BE2C (cell line): ENCODE results near the gene DAPP1. TPM values are rescaled to one million over a fixed set of nuclear protein-coding genes. Genes with fewer than 3 reads are reported as not detected.
"Not testable (repeated sequence)": the region's sequence is repeated elsewhere in the genome, so short reads cannot be mapped to it uniquely, and the experiment has no call there.

Experiments
- DNase-seq: peaks from one replicate; pipeline ENCODE4 v3.0.0-alpha.2; 2020
- H3K27me3 ChIP-seq: fragments of 250-450 bp; sonication (Bioruptor Pico); 2 replicates; pipeline ENCODE4 v1.5.1; 2020; ENCODE audit warnings: mild to moderate bottlenecking
- H3K36me3 ChIP-seq: fragments of 250-450 bp; sonication (Bioruptor Pico); 2 replicates; pipeline ENCODE4 v1.5.1; 2020; ENCODE audit warnings: mild to moderate bottlenecking
- H3K4me1 ChIP-seq: fragments of 250-450 bp; sonication (Bioruptor Pico); 2 replicates; pipeline ENCODE4 v1.5.1; 2020
- H3K4me3 ChIP-seq: 2 replicates; pipeline ENCODE4 v1.5.1; 2011; ENCODE audit warnings: low read depth, low read length
- H3K9me3 ChIP-seq: fragments of 250-450 bp; sonication (Bioruptor Pico); 2 replicates; pipeline ENCODE4 v1.5.1; 2020
- CTCF ChIP-seq: IDR thresholded peaks from 2 replicates; pipeline ENCODE4 v1.5.1; 2012; ENCODE audit warnings: mild to moderate bottlenecking, low read depth, low read length
- polyA plus RNA-seq: library from polyadenylated mRNA; unstranded; fragments of >200 nt; gene quantifications from one replicate; pipeline ENCODE4 v1.2.1, GENCODE V29; 2012; ENCODE audit warnings: low read depth, missing spikeins; ENCODE audit not compliant: insufficient read length, insufficient read depth

DAPP1 gene
- polyA plus RNA-seq: 0.40 TPM

DNA sequence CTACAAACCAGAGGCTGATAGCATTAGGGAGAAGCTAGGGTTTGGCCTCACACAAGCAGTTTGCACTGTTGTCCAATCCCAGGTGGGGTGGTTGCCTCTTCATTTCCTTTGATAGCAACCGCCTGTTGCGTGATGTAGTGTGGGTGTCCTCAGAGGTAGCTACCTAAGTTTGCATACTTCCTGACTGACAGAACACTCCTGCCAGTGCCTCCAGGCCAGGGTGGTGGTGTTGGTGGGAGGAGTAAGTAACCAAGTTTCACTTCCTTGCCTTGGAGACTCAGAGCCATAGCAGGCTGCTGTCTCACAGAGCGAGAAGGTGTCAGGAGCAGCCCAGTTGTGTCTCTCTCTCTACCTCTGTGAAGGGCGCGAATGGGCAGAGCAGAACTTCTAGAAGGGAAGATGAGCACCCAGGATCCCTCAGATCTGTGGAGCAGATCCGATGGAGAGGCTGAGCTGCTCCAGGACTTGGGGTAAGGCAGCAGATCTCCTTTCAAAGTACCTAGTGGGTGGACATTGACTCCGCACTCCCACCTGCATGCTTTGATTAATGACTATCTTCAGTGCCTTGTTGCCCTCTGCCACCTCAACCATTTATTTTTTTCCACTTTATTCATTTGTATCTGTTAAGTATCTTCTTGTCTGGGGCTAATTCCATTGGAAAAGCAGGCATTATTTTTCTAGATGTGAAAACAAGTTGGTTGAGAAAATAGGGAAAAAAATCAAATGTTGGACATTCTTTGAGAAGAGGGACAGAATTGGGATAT lies at the start of gene DAPP1:
TSS of gene DAPP1 (plus strand) at position 283 of the 764 bp plus-strand sequence. CDS start at position 370, 87 bp downstream.
- TF ChIP-seq CTCF: no peak
- H3K36me3 ChIP-seq: no peaks in the 10 kb centered on the region
- no peaks in the 10 kb centered on the region for H3K9me3 ChIP-seq
- no peaks in the 10 kb centered on the region for H3K4me1 ChIP-seq
- H3K4me3 ChIP-seq: no peak within 1 kb of the TSS
- peaks cover 13% of the 10 kb centered on the region; the same call in 1 of the 2 replicates for H3K27me3 ChIP-seq
- DNase-seq: no peak

DNA sequence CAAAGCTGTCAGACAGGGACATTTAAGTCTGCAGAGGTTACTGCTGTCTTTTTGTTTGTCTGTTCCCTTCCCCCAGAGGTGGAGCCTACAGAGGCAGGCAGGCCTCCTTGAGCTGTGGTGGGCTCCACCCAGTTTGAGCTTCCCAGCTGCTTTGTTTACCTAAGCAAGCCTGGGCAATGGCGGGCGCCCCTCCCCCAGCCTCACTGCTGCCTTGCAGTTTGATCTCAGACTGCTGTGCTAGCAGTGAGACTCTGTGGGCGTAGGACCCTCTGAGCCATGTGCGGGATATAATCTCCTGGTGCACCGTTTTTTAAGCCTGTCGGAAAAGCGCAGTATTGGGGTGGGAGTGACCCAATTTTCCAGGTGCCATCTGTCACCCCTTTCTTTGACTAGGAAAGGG lies 45.8 kb upstream of the DAPP1 start:
- not testable (repeated sequence) for H3K36me3 ChIP-seq, H3K9me3 ChIP-seq, H3K4me3 ChIP-seq, DNase-seq, H3K27me3 ChIP-seq, H3K4me1 ChIP-seq

DNA sequence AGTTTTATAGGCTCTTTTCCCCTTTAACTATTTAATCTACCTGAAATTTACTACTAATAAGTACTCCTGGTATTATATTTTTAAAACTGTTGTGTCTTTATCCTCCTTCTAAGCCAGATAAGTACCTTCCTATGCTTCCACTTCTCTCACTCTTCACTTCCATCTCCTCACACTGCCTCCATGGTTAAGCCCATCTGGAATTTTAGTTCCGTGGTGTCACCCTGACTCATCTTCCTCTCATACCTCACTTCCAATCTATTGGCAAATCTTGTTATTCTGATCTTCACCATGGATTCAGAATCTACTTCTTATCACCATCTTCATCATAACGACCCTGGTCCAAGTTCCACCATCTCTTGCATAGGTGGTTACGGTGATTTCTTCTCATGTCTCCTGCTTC lies 32.7 kb upstream of the DAPP1 start:
- H3K36me3 ChIP-seq: no peaks in the 10 kb centered on the region
- no peak for TF ChIP-seq CTCF
- H3K4me1 ChIP-seq: no peaks in the 10 kb centered on the region
- H3K9me3 ChIP-seq: no peaks in the 10 kb centered on the region
- H3K27me3 ChIP-seq: no peaks in the 10 kb centered on the region
- DNase-seq: no peak
- H3K4me3 ChIP-seq: no peak overlapping the region

DNA sequence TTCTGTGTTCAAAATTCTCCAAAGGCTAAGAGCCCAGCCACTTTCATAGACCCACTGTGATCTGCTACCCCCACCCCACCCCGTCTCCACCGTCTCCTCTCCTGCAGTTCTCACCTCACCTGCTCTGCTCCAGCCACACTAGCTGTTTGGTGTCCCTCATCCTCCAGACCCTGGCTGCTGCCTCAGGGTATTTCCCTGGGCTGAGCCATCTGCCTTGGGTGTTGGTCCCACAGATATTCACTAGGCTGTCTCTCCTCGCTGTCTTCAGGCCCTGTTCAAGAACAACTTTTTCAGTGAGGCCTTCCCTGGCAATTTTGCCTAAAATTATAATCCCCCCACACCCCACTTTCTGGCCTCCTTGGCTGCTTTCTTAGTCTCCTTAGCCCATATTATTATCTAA lies 31.8 kb upstream of the DAPP1 start:
- Histone ChIP-seq H3K27me3 (no peaks in the 10 kb centered on the region), H3K4me1 (no peaks in the 10 kb centered on the region), H3K9me3 (no peaks in the 10 kb centered on the region), H3K4me3 (no peak overlapping the region), H3K36me3 (no peaks in the 10 kb centered on the region)
- DNase-seq: no peak
- no peak for TF ChIP-seq CTCF

DNA sequence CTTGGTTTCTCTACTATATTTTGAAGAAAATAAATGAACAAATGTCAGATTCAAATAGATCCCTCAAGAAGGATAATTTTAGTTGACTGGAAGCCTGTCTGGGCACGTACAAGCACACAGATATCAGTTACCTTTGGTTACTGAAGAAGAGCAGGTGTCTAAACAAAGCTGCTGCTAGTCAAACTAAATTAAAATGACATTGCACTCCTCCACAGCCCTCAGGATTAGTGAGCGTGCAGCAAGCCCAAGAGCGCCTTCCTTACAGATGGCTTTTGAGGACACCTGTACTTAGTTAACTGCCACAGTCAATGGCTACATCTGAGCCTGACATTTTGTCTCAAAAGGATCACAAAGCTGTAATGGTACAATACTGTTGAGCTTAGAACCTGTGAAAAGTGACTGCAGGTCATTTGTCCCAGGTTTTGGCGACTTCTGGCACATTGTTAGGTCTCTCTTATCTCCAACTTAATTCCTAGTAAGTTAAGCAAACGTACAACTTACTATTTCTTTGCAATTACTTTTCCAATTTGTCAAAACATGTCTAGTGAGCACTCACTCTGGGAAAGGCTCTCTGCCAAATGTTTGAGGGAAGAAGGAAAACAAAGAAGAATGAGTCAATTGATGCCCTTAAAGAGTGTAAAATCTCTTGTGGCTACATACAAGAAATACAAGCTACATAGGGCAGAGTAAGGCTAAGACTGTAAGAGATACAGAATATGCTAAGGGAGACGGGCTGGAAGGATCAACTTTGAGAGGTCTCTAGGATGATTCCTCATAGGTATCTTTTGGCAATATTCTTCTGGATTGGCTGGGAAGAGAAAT lies 25.6 kb upstream of the DAPP1 start:
- Histone ChIP-seq H3K4me1 (no peaks in the 10 kb centered on the region), H3K9me3 (no peaks in the 10 kb centered on the region), H3K4me3 (no peak overlapping the region), H3K36me3 (no peaks in the 10 kb centered on the region), H3K27me3 (no peaks in the 10 kb centered on the region; the same call in 1 of the 2 replicates)
- TF ChIP-seq CTCF: no peak
- DNase-seq: no peak

DNA sequence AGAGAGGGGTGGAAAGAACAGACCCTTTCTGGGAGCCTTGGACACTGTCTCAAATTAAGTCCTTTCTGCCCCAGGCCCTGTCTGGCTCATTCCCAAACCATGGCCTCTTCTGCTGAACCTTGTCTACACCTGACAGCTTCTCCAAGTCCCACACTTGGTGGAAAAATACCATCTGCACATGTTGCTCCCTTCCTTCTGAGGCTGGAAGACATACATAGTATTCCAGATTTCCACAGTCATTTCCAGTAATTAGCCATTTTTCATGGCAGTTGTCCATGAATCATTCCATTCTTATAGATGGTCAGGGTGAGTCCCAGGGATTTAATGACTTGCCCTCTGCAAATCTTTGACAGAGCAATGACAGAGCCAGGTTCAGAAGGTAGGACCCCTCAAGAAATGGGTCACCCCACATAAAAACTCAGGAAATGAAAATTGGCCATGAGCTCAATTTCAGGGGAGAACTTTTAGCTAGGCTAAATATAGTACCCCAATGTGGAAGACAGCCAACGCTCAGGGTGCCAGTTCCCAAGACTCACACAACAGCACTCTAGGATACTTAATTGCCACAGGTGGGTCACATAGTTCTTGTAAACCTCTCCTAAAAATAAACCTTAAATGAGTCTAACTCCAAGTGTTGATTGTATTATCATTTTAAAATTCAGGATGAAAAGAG lies 16.2 kb upstream of the DAPP1 start:
- H3K27me3 ChIP-seq: peaks cover 3% of the 10 kb centered on the region; the same call in 1 of the 2 replicates
- no peak for TF ChIP-seq CTCF
- H3K36me3 ChIP-seq: no peaks in the 10 kb centered on the region
- no peaks in the 10 kb centered on the region for H3K4me1 ChIP-seq
- DNase-seq: no peak
- H3K4me3 ChIP-seq: no peak overlapping the region
- no peaks in the 10 kb centered on the region for H3K9me3 ChIP-seq
